OCI-LY7 (cell line): ENCODE results near the gene ZNF214.

Source experiments
- EZH2phosphoT487 ChIP-seq: fragments of 200-600 bp; sonication (generic); IDR thresholded peaks from 2 replicates; pipeline ENCODE4 v1.6.1; 2018; ENCODE audit warnings: low read depth, borderline replicate concordance, mild to moderate bottlenecking, mixed run types, antibody characterized with exemption, low read length, moderate library complexity, mixed read lengths
- TF ChIP-seq, protein P1 (sequence below): fragments of 200-600 bp; sonication (generic); conservative IDR thresholded peaks from 2 replicates; pipeline ENCODE4 v1.5.1; 2014; ENCODE audit warnings: mild to moderate bottlenecking, antibody characterized with exemption, low read length, moderate library complexity, mixed read lengths

DNA sequence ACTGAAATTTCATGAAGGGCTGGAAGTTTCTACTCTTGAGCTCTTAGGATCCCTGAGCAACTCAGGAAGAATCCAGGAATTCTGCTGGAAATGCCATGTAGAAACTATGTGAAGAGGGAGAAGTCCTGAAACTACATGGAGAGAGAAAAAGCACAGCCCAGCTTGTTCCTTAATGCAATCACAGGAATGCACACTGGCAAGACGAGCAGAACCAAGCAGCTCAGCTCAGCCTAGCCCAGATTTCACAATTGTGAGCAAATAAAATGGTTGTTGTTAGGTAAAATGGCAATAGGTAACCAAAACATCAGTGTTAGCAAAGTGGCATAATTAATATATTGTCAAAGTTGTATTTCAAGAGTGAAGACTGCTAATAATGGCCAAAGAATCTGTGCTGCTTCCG, 28.1 kb downstream of the ZNF214 start:
- TF ChIP-seq, protein P1, sequence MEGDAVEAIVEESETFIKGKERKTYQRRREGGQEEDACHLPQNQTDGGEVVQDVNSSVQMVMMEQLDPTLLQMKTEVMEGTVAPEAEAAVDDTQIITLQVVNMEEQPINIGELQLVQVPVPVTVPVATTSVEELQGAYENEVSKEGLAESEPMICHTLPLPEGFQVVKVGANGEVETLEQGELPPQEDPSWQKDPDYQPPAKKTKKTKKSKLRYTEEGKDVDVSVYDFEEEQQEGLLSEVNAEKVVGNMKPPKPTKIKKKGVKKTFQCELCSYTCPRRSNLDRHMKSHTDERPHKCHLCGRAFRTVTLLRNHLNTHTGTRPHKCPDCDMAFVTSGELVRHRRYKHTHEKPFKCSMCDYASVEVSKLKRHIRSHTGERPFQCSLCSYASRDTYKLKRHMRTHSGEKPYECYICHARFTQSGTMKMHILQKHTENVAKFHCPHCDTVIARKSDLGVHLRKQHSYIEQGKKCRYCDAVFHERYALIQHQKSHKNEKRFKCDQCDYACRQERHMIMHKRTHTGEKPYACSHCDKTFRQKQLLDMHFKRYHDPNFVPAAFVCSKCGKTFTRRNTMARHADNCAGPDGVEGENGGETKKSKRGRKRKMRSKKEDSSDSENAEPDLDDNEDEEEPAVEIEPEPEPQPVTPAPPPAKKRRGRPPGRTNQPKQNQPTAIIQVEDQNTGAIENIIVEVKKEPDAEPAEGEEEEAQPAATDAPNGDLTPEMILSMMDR: no peak
- no peak for TF ChIP-seq EZH2phosphoT487
